Measurements from ENCODE around the gene LGALS7.
"Not testable (repeated sequence)": the region's sequence is repeated elsewhere in the genome, so short reads cannot be mapped to it uniquely, and the experiment has no call there.

The LGALS7 gene

DNA sequence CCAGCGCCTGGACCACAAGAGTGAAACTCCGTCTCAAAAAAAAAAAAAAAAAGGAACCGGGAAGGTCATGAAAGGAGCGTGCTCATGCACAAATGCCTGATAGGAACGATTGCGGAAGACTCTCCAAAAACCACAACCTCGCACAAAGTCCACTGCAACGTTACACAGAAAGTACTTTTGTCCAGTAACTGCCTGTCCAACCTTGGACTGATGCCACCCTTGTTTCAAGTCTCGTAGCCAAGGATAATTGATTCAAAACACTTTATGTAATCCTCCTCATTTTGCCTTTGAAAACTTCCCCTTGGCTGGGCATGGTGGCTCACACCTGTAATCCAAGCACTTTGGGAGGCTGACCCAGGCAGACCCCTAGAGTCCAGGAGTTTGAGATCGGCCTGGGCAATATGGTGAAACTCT, 13.7 kb downstream of the LGALS7 start:
- no peak overlapping the region for H3K27ac ChIP-seq
- H3K79me2 ChIP-seq (ENCODE audit: insufficient read depth, low read depth): no peaks in the 10 kb centered on the region
- no peak overlapping the region for H3K4me2 ChIP-seq
- no peaks in the 10 kb centered on the region for H3K27me3 ChIP-seq (ENCODE audit: insufficient read depth, low read depth)
- no peaks in the 10 kb centered on the region for H4K20me1 ChIP-seq (ENCODE audit: insufficient read depth)
- TF ChIP-seq, protein P1, sequence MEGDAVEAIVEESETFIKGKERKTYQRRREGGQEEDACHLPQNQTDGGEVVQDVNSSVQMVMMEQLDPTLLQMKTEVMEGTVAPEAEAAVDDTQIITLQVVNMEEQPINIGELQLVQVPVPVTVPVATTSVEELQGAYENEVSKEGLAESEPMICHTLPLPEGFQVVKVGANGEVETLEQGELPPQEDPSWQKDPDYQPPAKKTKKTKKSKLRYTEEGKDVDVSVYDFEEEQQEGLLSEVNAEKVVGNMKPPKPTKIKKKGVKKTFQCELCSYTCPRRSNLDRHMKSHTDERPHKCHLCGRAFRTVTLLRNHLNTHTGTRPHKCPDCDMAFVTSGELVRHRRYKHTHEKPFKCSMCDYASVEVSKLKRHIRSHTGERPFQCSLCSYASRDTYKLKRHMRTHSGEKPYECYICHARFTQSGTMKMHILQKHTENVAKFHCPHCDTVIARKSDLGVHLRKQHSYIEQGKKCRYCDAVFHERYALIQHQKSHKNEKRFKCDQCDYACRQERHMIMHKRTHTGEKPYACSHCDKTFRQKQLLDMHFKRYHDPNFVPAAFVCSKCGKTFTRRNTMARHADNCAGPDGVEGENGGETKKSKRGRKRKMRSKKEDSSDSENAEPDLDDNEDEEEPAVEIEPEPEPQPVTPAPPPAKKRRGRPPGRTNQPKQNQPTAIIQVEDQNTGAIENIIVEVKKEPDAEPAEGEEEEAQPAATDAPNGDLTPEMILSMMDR (conservative IDR thresholded peaks at IDR 0.05; ENCODE audit: low read depth, low read length): no peak
- H3K9ac ChIP-seq: no peak overlapping the region
- H3K4me3 ChIP-seq (IDR thresholded peaks at IDR 0.05; ENCODE audit: insufficient read depth, low read depth, low read length): no peak overlapping the region
- no peak overlapping the region for H2AFZ ChIP-seq (ENCODE audit: low read depth)
- H3K4me1 ChIP-seq (ENCODE audit: low read depth, poor library complexity, severe bottlenecking): no peaks in the 10 kb centered on the region
- H3K36me3 ChIP-seq (ENCODE audit: insufficient read depth): no peaks in the 10 kb centered on the region

DNA sequence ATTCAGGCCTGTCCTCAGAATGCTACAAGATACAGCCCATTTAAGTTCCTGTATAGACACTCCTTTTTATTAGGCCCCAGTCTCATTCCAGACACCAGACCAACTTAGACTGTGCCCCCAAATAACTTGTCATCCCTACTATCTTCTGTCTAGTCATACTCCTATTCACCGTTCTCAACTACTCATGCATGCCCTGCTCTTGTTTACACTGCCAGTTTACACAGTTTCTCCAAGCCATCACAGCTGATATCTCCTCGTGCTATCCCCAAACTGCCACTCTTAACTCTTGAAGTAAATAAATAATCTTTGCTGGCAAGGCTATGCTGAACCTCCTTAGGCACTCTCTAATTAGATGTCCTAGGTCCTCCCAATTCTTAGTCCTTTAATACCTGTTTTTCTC, 19.1 kb downstream of the LGALS7 start:
- not testable (repeated sequence) for H3K9ac ChIP-seq; H3K27ac ChIP-seq; H2AFZ ChIP-seq (ENCODE audit: low read depth); H3K4me3 ChIP-seq (IDR thresholded peaks at IDR 0.05; ENCODE audit: insufficient read depth, low read depth, low read length); H3K79me2 ChIP-seq (ENCODE audit: insufficient read depth, low read depth); H4K20me1 ChIP-seq (ENCODE audit: insufficient read depth); H3K36me3 ChIP-seq (ENCODE audit: insufficient read depth); H3K27me3 ChIP-seq (ENCODE audit: insufficient read depth, low read depth); H3K4me1 ChIP-seq (ENCODE audit: low read depth, poor library complexity, severe bottlenecking); H3K4me2 ChIP-seq

DNA sequence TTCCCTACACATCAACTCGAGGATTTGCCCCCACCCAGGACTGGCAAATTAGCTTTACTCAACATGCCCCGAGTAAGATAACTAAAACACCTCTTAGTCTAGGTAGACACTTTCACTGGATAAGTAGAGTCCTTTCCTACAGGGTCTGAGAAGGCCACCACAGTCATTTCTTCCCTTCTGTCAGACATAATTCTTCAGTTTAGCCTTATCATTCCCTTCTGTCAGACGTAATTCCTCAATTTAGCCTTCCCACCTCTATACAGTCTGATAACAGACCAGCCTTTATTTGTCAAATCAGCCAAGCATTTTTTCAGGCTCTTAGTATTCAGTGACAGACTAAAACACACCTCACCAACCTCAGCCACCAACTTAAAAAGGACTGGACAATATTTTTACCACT, 19.5 kb downstream of the LGALS7 start:
- not testable (repeated sequence) for H2AFZ ChIP-seq (ENCODE audit: low read depth); H3K27me3 ChIP-seq (ENCODE audit: insufficient read depth, low read depth); H3K9ac ChIP-seq; H3K4me3 ChIP-seq (IDR thresholded peaks at IDR 0.05; ENCODE audit: insufficient read depth, low read depth, low read length); H3K4me2 ChIP-seq; H4K20me1 ChIP-seq (ENCODE audit: insufficient read depth); H3K36me3 ChIP-seq (ENCODE audit: insufficient read depth); H3K27ac ChIP-seq; H3K79me2 ChIP-seq (ENCODE audit: insufficient read depth, low read depth); H3K4me1 ChIP-seq (ENCODE audit: low read depth, poor library complexity, severe bottlenecking)

DNA sequence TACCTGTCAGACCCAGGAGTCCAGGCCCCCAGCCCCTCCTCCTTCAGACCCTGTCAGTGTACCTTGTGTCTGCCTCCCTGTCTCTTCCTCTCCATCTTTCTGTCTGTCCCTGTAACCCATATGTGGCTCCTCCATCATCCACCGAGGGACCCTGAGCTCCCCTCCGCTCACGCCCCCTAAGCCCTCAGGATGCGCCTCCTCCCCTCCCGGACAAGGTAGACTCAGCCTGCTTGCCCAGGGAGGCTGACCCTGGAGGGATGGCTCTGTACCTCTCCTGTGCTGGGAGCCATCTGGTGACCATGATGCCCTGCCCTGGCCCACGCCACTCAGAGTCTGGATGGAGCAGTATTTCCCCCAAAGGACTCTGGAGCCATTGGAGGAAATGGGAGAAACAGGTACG, 28.0 kb downstream of the LGALS7 start:
- no peaks in the 10 kb centered on the region for H4K20me1 ChIP-seq (ENCODE audit: insufficient read depth)
- H3K4me3 ChIP-seq (IDR thresholded peaks at IDR 0.05; ENCODE audit: insufficient read depth, low read depth, low read length): no peak overlapping the region
- TF ChIP-seq, protein P1 (conservative IDR thresholded peaks at IDR 0.05; ENCODE audit: low read depth, low read length): no peak
- H3K9ac ChIP-seq: no peak overlapping the region
- no peaks in the 10 kb centered on the region for H3K27me3 ChIP-seq (ENCODE audit: insufficient read depth, low read depth)
- H3K4me2 ChIP-seq: no peak overlapping the region
- no peaks in the 10 kb centered on the region for H3K4me1 ChIP-seq (ENCODE audit: low read depth, poor library complexity, severe bottlenecking)
- no peak overlapping the region for H3K27ac ChIP-seq
- no peaks in the 10 kb centered on the region for H3K36me3 ChIP-seq (ENCODE audit: insufficient read depth)
- no peaks in the 10 kb centered on the region for H3K79me2 ChIP-seq (ENCODE audit: insufficient read depth, low read depth)
- H2AFZ ChIP-seq (ENCODE audit: low read depth): no peak overlapping the region

DNA sequence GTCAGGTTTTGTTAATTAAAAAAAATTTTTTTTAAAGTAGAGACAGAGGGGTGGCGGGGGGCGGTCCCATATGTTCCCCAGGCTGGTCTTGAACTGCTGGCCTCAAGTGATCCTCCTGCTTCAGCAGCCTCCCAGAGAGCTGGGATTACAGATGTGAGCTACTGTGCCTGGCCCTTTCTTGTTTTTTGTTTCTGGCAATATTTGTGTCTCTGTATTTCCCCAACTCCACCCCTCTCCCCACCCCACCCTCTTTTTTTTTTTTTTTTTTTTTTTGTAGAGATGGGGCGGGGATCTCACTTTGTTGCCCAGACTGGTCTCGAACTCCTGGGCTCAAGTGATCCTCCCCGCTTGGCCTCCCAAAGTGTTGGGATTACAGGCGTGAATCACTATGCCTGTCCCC, 28.4 kb downstream of the LGALS7 start:
- no peaks in the 10 kb centered on the region for H3K27me3 ChIP-seq (ENCODE audit: insufficient read depth, low read depth)
- TF ChIP-seq, protein P1 (conservative IDR thresholded peaks at IDR 0.05; ENCODE audit: low read depth, low read length): no peak
- H3K9ac ChIP-seq: no peak overlapping the region
- no peaks in the 10 kb centered on the region for H3K79me2 ChIP-seq (ENCODE audit: insufficient read depth, low read depth)
- H3K36me3 ChIP-seq (ENCODE audit: insufficient read depth): no peaks in the 10 kb centered on the region
- H3K4me2 ChIP-seq: no peak overlapping the region
- H3K4me1 ChIP-seq (ENCODE audit: low read depth, poor library complexity, severe bottlenecking): no peaks in the 10 kb centered on the region
- no peaks in the 10 kb centered on the region for H4K20me1 ChIP-seq (ENCODE audit: insufficient read depth)
- H3K27ac ChIP-seq: no peak overlapping the region
- H3K4me3 ChIP-seq (IDR thresholded peaks at IDR 0.05; ENCODE audit: insufficient read depth, low read depth, low read length): no peak overlapping the region
- no peak overlapping the region for H2AFZ ChIP-seq (ENCODE audit: low read depth)
